K562 (cell line): ENCODE data around the gene PPM1N.

Experiments used
- ELF1 ChIP-seq: fragments of 200-800 bp; sonication (Bioruptor generic); IDR thresholded peaks from 2 replicates; pipeline ENCODE4 v1.6.1; 2016; ENCODE audit warnings: missing genetic modification characterization, missing compliant biosample characterization
- FOXA1 ChIP-seq: fragments of 450-650 bp; IDR thresholded peaks from 2 replicates; pipeline ENCODE4 v1.6.1; 2016; ENCODE audit warnings: mild to moderate bottlenecking, borderline replicate concordance
- NBN ChIP-seq: fragments of 450-650 bp; IDR thresholded peaks from 2 replicates; pipeline ENCODE4 v1.6.1; 2016; ENCODE audit warnings: low read depth, mild to moderate bottlenecking
- RAD51 ChIP-seq: fragments of 450-650 bp; IDR thresholded peaks from 2 replicates; pipeline ENCODE4 v1.7.1; 2016; ENCODE audit warnings: low read depth, mild to moderate bottlenecking, borderline replicate concordance
- ZNF184 ChIP-seq: sonication (generic); formaldehyde crosslinking; IDR thresholded peaks from 2 replicates; pipeline ENCODE4 v1.5.0; 2020; ENCODE audit warnings: missing genetic modification reagents

- TF ChIP-seq NBN (no peak), ZNF184 (CRISPR knock-in tag) (no peak), ELF1 (no peak), RAD51 (no peak), FOXA1 (no peak)
These were observed 23.4 kb upstream of the PPM1N start for GRCh38 chr19:45474606-45475521.
